Adipocyte (in vitro differentiated cells): ENCODE measurements around the gene BCL7A.
A peak's percentile ranks its signal among the peaks of the same experiment; 100 is the strongest.

Experiments used
- DNase-seq: peaks from one replicate; pipeline ENCODE4 v3.0.0-alpha.2; 2015; ENCODE audit warnings: low read depth
- H3K27me3 ChIP-seq: replicated peaks from 2 replicates; pipeline ENCODE4 v1.7.0; 2013; ENCODE audit warnings: mild to moderate bottlenecking, low read length, moderate library complexity; ENCODE audit not compliant: control insufficient read depth, insufficient read depth
- H3K36me3 ChIP-seq: 2 replicates; pipeline ENCODE4 v1.7.0; 2013; ENCODE audit warnings: low read length, mild to moderate bottlenecking, moderate library complexity; ENCODE audit not compliant: control insufficient read depth, insufficient read depth, severe bottlenecking
- H3K4me1 ChIP-seq: 2 replicates; pipeline ENCODE4 v1.7.0; 2013; ENCODE audit warnings: mild to moderate bottlenecking, low read length, moderate library complexity; ENCODE audit not compliant: control insufficient read depth, insufficient read depth
- H3K4me3 ChIP-seq: 2 replicates; pipeline ENCODE4 v1.7.0; 2013; ENCODE audit warnings: mild to moderate bottlenecking, low read length, moderate library complexity
- H3K9ac ChIP-seq: 2 replicates; pipeline ENCODE4 v1.7.0; 2013; ENCODE audit warnings: mild to moderate bottlenecking, low read length, moderate library complexity
- H3K9me3 ChIP-seq: 2 replicates; pipeline ENCODE4 v1.7.0; 2013; ENCODE audit warnings: mild to moderate bottlenecking, low read length, moderate library complexity; ENCODE audit not compliant: control insufficient read depth

The BCL7A gene

DNA sequence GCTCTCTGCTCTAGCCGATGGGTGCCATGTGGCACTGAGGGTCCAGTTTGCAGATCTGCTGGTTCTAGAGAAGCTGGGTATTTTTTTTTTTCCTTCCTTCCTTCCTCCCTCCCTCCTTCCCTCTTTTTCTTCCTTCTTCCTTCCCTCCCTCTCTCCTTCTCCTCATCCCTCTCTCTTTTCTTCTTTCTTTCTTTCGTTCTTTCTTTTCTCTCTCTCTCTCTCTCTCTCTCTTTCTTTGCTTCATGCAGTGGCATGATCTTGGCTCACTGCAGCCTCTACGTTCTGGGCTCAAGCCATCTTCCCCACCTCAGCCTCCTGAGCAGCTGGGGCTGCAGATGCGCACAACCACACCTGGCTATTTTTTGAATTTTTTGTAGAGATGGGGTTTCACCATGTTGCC, 2.7 kb upstream of the BCL7A start:
- no peaks in the 10 kb centered on the region for H3K27me3 ChIP-seq
- no peaks in the 10 kb centered on the region for H3K36me3 ChIP-seq
- H3K4me1 ChIP-seq = peaks cover 11% of the 10 kb centered on the region
- H3K9ac ChIP-seq = no peak overlapping the region
- no peak for DNase-seq
- peaks cover 12% of the 10 kb centered on the region for H3K9me3 ChIP-seq
- no peak overlapping the region for H3K4me3 ChIP-seq

DNA sequence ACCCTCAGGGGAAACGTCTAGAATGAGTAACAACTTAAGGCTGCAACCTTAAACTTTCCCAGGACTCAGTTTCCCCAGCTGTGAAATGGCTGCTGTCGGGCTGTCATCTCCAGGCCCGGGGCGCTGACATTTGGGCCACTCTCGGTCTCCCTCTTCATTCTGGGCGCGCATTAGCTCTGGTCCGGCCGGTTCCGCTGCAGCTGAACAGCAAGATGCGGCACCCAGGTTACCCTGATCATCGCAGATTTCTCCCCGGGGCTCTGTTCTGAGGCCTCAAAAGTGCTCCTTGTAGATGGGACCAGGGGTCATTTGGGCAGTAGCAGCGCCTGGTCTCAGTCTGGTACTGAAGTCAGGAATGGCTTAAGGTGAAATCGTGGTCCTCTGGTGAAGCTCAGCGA, 890 bp upstream of the BCL7A start:
- Histone ChIP-seq H3K9ac (no peak overlapping the region), H3K27me3 (no peaks in the 10 kb centered on the region), H3K36me3 (no peaks in the 10 kb centered on the region), H3K4me3 (peak overlapping the region; percentile 77), H3K4me1 (peaks cover 16% of the 10 kb centered on the region), H3K9me3 (peaks cover 12% of the 10 kb centered on the region)
- no peak for DNase-seq

DNA sequence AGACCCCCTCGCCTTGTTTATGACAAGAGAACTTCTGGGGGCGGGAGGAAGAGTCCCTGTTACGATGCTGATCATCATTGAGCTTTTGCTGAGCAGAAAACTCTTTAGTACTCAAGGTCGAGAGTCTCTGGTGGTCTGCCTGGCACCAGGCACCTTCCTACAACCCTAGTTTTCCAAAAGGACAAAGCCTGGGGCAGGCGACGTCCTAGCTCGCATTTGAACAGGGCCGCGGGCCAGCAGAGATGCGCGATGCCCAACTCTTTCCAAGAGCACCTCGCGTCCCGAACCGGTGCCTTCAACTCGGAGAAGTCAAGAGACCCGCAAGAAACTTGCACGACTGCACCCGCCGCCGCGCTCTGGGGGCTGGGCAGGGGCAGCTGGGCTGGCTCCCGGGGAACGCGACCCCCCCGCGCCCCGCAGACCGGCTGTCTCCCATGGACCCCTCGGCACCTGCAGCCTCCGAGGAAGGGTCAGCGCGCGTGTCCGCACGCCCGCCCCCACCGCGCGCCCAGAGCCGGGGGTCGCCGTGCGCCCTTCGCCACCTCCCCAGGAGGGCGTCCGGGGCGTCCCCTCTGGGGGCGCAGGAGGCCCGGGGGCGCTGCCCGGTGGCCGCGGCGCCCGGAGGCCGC, 377 bp upstream of the BCL7A start:
- Histone ChIP-seq H3K9me3 (peaks cover 12% of the 10 kb centered on the region), H3K9ac (no peak overlapping the region), H3K4me1 (peaks cover 16% of the 10 kb centered on the region), H3K27me3 (no peaks in the 10 kb centered on the region), H3K36me3 (no peaks in the 10 kb centered on the region), H3K4me3 (peak overlapping the region; percentile 77)
- peak; percentile 56 for DNase-seq

DNA sequence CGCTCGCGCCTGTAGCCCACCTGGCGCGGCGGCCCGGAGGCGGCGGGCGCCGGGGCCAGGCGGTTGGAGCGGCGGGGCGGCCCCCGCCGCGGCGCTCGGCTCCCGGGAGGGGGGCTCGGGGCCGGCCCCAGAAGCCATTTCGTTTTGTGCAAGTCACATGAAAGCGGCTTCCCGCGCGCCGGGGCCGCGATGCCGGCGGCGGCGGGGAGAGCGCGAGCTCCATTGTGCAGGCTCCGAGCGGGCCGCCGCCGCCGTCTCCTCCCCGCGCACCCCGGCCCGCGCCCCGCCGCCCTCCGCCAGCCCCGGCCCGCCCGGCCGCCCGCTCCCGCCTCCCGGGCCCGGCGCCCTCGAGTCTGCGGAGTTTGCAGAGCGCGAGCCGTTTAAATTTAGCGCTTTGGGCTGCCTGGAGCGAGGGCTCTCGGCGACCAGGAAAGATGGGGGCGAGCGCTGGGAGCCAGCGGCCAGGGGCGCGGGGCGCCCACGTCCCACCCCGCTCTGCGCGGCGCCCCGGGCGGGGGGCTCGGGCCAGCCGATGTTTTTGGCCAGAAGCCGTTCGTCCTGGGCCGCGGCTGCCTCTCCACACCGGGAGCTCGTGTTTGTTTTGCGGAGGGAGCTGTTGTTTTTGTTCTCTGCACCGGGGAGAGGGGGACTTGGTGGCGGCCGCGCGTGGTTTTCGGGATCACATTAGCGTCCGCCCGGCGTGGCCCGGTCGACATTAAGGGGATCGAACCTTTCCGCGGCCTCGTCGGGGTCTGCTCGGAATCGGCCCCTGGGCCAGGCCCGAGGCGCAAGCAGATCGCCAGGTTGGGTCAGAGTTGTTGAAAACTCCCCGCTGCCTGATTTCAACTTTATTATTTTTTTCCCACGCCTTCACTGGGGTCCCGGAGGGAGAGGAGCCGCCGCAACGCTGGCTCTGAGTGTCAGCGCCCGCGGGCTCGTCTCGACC, 982 bp downstream of the BCL7A start:
- Histone ChIP-seq H3K9ac (peak overlapping the region; percentile 79), H3K27me3 (no peaks in the 10 kb centered on the region), H3K4me3 (peak overlapping the region; percentile 80), H3K36me3 (no peaks in the 10 kb centered on the region), H3K9me3 (peaks cover 12% of the 10 kb centered on the region), H3K4me1 (peaks cover 16% of the 10 kb centered on the region)
- peak; percentile 65 for DNase-seq

DNA sequence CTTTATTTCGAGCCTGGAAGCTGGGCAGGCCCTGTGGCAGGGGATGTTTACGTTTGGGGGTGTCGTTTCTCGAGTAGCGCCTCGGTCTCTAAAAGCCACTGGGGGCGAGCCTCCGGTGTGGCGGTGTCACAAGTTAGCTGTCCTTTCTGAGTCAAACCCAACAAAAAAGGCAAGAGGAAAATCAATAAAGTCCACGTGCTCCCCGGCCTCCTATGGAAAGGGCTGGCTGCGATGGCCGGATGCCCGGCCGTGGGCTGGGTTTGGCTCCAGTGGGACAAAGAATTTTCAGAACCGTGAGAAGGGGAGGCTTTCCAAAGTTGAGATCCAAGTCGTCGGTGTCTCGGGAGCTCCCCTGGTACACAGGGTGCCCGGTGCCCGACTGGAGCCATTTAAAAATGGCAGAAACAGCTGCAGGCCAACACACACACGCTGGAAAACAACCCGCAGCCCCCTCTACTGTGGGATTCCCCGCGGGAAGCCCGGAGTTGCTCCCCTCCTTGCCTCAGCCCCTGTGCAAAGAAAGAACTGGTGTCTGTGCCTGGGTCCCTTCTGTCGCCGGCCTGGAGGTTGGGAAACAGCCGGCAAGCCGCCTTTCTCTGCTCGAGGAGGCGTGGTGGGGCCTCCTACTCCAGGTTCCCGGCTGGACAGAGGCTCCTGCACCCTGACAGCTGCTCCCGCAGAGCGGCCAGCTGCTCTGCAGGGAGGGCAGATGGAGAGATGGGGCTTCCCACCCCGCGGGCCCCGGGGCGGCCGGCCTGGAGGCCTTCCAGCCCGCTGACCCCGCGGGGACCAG, 1.9 kb downstream of the BCL7A start:
- Histone ChIP-seq H3K27me3 (no peaks in the 10 kb centered on the region), H3K9me3 (peaks cover 5% of the 10 kb centered on the region), H3K9ac (peak overlapping the region; percentile 79), H3K36me3 (no peaks in the 10 kb centered on the region), H3K4me1 (peaks cover 16% of the 10 kb centered on the region), H3K4me3 (peak overlapping the region; percentile 80)
- peak; percentile 89 for DNase-seq

DNA sequence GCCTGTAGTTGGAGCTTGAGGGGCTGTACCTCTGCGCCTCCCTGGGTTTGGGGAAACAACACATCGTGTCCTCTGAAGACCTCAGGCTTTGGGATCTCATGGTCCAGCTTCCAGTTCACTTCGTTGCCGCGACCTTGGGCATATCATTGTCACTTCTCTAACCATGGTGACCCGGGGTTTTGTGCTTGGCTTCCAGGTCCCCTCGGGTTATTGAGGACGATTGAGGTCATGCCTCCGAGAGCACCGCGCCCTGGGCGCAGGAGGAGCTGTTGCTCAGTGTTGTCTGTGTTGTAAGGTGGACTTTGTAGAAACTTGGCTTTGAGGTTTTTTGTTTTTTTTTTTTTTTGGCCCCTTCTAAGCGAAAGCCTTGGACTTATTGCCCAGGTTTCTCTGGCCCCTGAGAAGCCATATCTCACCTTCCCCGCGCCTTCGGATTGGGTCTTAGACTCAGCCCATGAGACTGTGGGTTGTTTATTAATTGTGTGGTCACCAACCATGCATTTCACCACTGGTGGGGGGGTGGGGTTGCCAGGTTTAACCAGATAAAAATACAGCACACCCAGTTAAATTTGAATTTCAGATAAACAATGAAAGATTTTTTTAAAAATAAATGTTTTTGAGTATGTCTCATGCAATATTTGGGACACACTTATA, 2.6 kb downstream of the BCL7A start:
- H3K27me3 ChIP-seq = no peaks in the 10 kb centered on the region
- H3K36me3 ChIP-seq = no peaks in the 10 kb centered on the region
- peak overlapping the region; percentile 80 for H3K4me3 ChIP-seq
- H3K9ac ChIP-seq = peak overlapping the region; percentile 79
- H3K4me1 ChIP-seq = peaks cover 16% of the 10 kb centered on the region
- no peaks in the 10 kb centered on the region for H3K9me3 ChIP-seq
- no peak for DNase-seq

DNA sequence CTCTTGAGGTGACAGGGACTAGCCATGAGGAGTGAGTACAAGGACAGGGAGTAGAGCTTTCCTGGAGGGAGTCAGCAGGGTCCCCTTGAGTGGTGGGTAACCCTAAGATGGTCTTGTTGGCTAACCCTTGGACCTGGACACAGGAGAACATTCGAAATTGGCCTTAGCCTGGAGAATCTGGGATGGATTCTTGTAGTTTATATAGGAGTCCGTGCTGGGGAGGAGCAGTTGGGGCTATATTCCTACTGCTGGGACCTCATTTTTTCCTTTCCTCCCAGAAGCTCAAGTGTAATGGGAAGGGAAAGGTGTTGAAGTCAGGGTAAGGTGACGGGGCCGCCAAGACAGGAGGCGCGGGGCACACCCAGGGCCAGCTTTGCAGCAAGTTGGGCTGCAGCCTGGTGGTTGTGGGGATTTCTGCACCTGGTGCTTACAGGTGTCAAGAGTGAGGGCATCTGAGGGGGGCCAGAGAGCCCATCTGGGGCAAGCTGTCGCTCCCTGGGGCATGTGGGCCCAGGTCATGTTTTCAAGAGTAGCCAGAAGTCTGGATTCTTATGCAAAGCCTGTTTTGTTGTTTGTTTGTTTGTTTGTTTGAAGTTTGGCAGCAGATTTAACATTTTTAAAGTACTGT, 5.1 kb downstream of the BCL7A start:
- H3K36me3 ChIP-seq = no peaks in the 10 kb centered on the region
- H3K4me3 ChIP-seq = no peak overlapping the region
- peaks cover 13% of the 10 kb centered on the region for H3K4me1 ChIP-seq
- H3K27me3 ChIP-seq = no peaks in the 10 kb centered on the region
- no peak overlapping the region for H3K9ac ChIP-seq
- DNase-seq = no peak
- no peaks in the 10 kb centered on the region for H3K9me3 ChIP-seq

DNA sequence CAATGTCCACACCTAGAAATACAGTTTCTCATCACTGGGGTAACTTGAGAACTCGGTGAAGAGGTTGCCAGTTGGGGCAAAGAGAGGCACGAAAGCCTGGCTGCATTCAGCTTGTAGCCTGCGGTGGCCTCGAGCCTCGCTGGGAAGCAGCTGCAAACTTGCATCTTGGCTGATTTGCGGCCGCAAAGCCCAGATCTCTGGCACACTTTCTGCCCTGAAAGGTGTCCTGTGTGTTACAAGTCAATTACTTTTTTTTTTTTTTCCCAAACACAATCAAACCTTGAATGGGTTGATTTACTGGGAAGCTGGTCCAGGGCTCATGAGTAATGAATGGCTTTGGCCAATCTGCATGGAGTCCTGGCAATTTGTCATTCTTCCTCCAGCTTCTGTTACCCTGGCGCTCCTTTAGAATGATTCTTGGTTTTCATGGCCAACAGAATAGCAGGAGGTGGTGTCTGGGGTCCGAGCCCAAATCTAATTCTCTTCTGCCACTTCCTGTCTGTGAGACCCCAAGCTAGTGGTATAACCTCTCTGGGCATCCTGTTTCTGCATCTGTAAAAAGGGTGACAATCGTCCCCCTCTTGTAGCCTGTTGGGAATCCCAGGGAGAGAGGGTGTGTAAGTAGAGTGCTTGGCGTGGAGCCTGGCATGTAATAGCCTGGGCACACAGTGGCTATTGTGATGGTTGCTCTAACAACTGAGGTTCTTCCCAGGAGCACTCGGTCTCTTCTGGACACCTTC, 6.7 kb downstream of the BCL7A start:
- no peak overlapping the region for H3K4me3 ChIP-seq
- no peaks in the 10 kb centered on the region for H3K27me3 ChIP-seq
- no peak for DNase-seq
- H3K9ac ChIP-seq = no peak overlapping the region
- no peaks in the 10 kb centered on the region for H3K36me3 ChIP-seq
- no peaks in the 10 kb centered on the region for H3K9me3 ChIP-seq
- H3K4me1 ChIP-seq = peaks cover 10% of the 10 kb centered on the region

DNA sequence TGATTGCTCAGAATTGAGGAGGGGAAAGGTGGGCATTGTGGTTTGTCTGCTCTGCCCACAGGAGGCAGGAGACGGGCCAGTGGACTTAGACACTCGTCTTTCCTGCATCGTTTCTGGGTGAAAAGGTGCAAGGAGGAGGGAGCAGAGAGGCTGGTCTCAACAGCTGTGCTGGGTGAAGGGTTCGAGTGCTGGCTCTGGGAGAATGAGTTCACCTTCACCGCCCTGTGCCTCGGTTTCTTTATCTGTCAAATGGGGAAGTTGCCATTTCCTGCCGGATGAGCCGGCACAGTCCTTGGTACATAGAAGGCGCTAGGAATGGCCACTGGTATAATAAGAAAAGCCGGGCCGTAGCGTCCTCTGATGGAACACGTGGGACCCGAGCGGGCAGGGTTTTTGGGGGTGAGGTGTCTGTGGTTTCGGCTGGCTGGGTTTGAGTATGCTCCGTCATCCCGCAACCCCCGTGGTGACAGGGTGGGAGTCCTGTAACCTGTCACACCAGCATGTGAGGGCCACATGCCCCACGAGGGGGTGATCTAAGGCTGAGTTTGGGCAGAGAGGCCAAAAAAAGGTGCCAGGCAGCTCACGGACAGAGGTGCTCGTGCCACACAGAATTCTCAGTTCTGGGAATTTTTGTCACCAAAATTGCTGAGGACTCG, 7.3 kb downstream of the BCL7A start:
- H3K9ac ChIP-seq = no peak overlapping the region
- H3K36me3 ChIP-seq = no peaks in the 10 kb centered on the region
- H3K9me3 ChIP-seq = no peaks in the 10 kb centered on the region
- no peaks in the 10 kb centered on the region for H3K27me3 ChIP-seq
- H3K4me1 ChIP-seq = peaks cover 4% of the 10 kb centered on the region
- no peak for DNase-seq
- no peak overlapping the region for H3K4me3 ChIP-seq
